Measurements from ENCODE around the gene OTUB2.

OTUB2 gene

DNA sequence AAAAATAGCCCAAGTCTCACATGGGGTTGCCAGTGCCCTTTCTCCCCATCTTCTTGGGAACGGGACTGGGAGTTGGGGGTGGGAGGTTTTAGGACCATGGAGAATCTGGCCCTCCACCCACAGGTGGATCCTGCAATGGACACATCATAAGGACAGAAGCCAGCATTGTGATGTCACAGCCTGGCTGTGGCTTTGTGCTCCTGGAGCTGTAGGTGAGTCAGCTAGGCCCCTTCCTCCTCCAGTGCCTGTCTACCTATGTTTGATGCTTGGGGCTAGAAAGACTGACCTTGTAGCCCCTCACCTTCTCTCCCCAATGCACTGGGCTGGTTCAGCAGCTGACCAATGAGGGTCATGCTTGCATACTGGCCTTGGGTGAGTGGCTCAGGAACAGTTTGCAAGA is 29.1 kb upstream of the OTUB2 start, which contains the start of gene CCDC197:
CCDC197 (plus strand) TSS at position 220 of the 400 bp plus-strand sequence. CDS start 831 bp downstream, outside the sequence.
- no peak for DNase-seq (ENCODE audit: low spot score)

DNA sequence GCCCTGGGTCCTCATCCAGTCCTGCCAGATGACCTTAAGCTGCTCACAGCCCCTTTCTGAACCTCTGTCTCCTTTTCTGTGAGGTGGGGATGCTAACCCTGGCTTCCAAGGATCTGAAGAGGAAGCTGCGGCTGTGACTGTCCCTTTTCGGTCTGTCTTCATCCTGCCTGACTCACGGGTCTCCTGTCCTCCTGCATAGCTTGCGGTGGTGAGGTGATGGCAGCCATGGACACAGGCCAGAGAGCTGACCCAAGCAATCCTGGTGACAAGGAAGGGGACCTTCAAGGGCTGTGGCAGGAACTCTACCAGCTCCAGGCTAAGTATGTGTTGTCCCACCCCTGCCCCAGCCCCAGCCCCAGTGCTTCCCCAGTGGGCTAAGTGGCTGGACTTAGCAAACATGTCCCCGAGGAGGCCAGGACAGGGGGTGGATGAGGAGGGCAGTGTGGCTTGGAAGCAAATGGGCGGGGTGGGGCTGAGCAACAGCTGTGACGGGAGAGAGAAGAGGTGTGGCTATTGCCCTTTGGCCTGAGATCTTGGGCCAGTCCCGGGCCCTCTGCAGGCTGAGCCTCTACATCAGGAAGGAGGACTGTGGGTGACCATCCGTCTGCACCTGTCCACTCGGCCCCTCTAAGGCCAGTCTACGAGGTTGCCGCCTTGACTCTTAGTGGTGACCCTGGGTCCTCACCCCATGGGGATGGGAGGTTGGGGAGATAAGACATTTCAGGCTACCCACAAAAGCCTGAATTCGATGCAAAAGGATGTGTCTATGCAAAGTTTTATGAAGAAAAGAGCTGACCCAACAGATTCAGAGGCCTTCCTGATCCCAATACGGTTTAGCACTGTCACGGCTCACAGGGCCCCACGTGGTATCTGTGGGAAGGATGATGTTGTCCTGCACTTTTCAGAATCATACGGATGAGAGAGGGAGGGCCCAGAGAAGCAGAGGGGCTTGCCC is 27.9 kb upstream of the OTUB2 start:
- no peak for DNase-seq (ENCODE audit: low spot score)

DNA sequence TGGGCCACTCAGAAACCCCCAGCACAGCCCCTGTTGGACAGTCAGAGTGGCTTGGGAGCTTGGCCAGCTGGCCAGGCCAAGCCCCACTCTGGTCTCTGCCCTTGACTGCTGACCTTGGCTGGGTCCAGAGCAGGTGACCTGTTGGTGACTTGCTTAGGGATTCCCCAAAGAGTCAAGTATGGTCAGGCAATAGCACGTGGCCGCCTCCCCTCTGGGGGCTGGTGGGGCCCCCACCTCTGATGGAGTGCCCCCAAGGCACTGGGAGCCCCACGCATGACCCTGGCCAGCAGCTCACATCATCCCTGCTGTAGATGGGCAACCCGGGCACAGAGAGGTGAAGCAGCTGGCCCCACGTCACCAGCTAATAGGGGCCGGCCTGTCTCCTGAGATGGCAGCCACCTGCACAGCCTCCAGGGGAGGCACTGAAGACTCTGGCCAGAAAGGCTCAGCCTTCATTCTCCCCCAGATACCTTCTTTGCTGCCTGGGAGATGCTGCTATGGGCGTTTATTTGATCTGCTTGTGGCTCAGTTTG is 27.2 kb upstream of the OTUB2 start:
- DNase-seq (ENCODE audit: low spot score) = no peak

DNA sequence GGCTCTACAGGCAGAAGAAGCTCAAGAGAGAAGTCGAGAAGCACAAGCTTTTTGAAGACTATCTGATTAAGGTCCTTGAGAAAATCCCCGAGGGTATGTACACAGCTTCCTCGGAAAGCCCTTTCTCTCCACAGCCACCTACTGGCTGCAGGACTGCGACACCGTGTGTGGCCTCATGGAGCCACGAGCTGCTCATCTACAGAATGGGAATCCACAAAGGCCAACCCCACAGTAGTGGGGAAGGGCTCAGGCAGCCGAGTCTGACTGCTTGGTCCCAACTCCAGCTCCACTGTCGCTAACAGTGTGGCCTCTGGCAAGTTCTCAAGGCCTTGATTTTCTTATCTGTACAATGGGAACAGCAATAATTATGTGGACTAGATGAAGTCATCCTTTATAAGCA is 26.6 kb upstream of the OTUB2 start:
- DNase-seq (ENCODE audit: low spot score) = no peak

DNA sequence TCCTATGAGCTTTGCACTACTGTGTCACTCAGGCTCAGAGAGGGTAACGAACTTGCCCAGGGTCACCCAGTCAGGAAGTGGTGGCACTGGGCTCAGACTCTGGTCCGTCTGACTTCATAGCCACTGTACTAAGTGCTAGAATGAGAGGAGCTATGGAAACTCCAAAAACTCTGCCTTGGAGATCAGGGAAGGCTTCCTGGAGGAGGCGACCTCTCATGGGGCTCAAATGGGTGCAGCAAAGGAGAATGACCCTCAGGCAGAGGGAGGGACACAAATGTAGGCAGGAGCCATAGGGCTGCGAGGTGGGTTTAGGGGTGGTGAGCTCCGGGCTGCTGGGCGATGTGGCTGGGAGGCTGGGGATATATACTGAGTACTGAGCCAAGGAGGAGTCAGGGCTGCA is 25.9 kb upstream of the OTUB2 start:
- DNase-seq (ENCODE audit: low spot score) = no peak

DNA sequence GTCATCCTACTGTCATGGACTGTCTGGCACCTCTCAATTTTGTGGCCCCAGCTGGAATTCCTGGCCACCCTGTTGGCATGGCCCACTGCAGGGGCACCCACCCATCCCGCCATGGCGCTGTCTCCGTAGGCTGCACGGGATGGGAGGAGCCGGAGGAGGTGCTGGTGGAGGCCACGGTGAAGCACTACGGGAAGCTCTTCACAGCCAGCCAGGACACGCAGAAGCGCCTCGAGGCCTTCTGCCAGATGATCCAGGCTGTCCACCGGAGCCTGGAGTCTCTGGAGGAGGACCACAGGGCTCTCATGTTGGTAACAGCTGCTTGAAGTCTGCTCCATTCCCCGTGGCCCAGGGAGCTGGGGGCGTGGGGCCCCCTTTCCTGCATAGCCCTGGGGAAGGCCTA is 25.1 kb upstream of the OTUB2 start:
- DNase-seq (ENCODE audit: low spot score) = no peak

DNA sequence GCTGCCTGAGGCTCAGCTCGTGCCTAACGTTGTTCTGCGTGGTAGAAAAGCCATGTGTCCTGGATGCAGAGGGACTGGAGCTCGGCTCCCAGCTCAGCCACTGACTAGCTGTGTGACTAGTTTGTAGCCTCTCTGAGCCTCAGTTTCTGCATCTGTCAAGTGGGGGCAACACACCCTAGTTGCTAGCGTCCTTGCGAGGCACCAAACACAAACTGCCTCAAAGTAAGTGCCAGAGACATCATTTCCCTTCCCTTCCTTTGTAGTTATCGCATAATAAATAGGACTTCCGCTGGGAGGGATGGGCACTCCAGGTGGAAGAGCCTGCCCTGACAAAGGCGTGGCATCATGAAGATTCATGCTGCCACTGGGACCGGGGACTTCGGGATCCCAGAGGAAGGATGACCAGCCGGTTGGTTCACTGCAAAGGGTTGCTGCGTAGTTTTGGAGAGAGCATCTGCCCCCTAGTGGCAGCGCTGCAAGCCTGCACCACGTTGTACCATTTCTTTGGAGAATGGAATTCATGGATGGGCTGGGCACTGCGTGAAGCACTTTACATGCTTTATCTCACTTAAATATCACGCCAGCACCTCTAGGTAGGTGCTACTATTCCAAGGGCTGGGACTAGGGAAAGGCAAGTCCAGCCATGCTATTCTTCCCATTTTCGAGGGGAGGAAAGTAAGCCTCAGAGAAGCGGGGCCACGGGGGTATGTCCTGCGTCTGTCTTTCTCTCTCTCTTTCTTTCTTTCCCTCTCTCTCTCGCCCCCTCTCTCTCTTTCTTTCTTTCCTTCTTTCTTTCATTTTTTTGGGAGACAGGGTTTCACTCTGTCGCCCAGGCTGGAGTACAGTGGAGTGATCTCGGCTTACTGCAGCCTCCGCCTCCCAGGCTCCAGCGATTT is 24.4 kb upstream of the OTUB2 start:
- peak; percentile 73 for DNase-seq (ENCODE audit: low spot score)

DNA sequence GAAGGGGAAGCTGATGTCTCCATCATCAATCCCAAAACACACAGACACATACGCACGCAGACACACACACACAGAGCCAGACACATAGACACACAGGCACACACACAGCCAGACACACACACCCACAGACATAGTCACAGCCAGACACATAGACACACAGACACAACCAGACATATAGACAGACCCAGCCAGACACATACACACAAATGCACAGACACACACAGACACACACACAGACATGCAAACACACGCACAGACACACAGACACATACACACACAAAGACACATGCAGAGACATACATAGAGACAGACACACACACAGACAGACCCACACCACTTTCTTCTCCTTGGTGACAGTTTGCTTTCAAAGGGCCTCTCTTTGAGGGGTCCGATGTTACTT is 22.7 kb upstream of the OTUB2 start:
- no peak for DNase-seq (ENCODE audit: low spot score)

DNA sequence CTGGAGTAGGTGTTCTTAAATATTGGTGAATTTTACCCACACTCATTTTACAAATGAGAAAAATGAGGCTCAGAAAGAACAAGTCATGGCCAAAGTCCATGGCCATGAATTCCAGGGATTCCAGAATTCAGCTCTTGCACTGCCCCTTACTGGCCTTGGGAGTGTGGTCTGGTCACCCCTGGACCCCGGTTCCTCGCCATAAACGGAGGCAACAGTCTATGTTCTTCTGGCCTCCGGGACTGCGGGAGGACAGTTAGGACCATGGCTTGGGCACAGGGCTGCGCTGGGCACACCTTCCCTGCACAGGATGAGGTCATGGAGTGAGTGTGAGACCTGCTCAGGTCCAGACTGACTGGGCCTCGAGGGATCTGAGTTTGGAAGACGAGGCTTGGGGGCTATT is 22.1 kb upstream of the OTUB2 start:
- DNase-seq (ENCODE audit: low spot score) = no peak

DNA sequence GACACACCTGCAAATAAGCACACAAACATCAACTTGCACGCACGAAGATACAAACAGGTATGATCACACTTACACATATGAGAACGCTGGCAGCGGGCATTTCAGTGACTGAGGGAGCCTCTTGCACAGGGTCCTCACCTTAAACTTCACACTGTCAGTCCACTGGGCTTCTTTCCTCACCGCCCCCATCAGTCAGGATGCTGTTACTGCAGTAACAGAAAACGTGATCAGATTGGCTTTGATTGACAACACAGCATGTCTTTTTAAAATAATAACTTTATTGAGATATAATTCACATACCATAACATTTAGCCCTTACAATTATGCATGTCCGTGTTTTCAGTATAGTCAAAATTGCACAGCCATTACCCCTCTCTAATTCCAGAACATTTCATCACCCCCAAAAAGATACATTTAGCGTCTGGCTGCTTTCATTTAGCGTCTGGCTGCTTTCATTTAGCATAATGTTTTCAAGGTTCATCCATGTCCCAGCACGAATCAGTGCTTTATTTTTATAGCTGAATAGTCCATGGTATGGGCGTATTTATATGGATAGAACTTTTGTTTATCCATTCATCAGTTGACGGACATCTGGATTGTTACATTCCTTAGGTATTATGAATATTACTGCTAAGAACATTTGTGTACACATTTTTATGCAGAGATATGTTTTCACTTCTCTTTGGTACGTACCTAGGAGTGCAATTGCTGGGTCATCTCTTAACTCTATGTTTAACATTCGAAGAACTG is 20.6 kb upstream of the OTUB2 start:
- no peak for DNase-seq (ENCODE audit: low spot score)

DNA sequence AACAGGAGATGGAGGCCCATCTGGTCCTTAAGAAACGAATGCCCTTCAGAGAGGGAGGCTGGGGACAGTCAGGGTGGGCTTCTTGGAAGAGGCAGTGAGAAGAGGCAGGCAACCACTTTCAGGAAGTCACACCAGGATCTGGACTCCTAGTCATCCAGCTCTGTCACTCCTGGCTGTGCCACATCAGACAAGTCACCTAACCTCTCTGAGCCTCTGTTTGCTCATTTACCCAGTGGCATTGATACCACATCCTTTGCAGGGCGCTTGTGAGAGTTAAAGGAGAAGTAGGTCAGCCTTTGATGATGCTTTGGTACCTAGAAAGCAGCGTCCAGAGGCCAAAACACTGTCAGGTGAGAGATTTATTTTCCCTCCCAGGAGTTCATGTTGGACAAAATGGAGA is 17.9 kb upstream of the OTUB2 start:
- no peak for DNase-seq (ENCODE audit: low spot score)

DNA sequence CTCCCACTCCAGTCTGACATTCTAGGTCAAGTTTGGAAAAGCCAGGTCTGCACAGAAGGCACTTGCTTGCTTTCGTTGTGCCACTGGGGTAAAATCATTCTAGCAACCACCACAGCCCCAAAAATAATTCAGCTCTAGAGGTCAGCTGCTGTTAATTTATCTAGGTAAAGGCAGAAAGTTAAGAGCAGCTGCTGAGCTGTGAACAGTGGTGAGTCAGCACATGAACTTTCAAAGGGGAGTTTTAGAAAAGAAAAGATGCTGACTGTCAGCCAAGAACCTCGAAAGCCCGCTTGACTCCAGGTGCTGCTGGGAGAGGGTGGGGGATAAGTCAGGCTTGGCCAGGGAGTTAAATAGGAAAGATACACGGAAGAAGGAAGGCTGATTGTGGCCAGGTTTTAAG is 16.4 kb upstream of the OTUB2 start:
- DNase-seq (ENCODE audit: low spot score) = no peak

DNA sequence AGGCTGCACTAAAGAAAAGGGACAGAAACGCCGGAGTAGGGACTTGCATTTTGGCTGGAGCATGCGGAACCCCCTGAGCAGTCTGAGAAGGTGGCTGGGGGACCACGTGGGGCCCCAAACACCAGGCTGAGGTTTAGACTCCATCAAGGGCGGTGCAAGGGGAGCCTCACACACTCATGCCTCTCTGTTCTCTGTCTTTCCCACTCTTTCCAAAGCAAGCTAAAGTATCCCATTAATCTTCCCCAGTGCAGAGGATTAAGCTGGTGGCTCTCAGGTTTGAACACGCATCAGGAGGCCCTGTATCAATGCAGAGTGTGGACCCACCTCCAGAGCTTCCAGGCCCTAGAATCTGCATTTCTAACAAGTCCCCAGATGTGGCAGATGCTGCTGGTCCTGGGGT is 15.5 kb upstream of the OTUB2 start:
- no peak for DNase-seq (ENCODE audit: low spot score)

DNA sequence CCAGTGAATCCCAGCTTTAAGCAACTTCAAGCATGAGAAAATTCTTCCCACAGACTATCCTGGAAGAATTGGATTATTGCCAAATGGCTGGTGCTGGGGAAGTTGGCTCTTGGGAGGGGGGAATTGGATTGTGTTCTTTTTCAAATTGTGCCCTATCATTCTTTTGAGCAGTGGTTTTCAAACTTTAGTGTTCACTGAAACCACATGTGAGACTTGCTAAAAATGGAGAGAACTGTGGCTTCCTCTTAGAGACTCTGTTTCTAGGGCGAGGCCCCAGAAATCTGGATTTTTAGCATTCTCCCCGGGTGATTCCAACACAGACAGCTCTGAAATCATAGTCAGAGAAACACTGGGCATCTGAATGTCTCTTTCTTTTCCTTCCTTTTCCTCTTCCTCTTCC is 14.3 kb upstream of the OTUB2 start:
- peak; percentile 18 for DNase-seq (ENCODE audit: low spot score)

DNA sequence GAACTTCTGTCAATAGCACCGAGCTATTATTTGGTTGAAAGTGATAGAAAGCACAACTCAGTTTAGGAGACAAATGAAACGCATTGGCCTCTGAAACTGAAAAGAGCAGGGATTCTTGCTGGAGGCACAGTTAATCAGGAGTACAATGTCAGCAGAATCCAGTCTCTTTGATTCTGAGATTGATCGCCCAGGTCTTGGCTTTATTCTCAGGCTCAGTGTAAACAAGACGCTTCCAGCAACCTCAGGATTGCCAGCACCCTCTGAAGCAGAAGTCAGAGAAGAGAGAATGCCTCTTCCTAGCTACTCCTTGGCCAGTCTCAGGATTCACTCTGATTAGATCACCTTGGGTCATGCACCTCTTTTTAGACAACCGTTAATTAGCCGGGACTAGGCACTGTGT is 11.8 kb upstream of the OTUB2 start:
- no peak for DNase-seq (ENCODE audit: low spot score)

DNA sequence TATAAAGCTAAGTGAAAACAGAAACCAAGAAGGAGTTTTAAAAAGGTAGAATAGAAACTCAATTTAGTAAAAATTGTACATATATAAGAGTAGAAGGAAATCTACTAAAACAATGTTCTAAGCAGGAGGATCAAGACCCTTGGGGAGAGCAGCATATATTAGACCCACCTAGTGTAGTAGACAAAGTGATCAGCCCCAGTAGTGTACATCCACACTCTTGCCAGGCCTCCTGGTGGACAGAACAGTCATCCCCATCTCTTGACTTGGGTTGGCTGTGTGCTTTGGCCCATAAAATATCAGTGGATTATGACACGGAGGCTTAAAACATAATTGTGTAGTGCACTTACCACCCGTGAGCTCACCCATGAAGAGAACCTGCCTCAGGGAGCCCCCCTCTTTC is 10.9 kb upstream of the OTUB2 start:
- DNase-seq (ENCODE audit: low spot score) = no peak

DNA sequence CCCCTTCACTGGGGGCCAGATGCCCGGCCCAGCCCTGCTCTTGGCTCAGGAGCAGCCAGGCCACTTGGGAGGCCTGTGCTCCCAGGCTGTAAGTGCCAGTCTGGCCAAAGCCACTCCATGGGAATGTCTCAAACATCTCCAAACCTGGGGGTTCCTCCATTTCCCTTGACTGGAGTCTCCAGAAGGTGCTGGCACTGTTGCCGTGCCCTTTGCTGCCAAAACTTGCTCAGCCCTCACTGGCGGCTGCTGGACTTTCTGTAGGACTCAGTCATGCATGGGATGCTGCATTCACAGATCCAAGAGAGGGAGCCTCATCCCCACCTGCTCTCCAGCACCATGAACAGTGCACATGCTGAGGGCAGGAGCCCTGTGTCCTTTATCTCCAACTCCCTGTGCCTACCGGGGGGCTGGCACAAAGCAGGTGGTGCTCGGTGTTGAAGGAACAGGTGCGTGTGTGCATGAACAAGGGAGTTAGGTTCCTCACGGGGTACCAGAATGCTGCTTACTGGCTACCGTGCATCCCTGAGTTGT is 9.6 kb upstream of the OTUB2 start:
- DNase-seq (ENCODE audit: low spot score) = no peak

DNA sequence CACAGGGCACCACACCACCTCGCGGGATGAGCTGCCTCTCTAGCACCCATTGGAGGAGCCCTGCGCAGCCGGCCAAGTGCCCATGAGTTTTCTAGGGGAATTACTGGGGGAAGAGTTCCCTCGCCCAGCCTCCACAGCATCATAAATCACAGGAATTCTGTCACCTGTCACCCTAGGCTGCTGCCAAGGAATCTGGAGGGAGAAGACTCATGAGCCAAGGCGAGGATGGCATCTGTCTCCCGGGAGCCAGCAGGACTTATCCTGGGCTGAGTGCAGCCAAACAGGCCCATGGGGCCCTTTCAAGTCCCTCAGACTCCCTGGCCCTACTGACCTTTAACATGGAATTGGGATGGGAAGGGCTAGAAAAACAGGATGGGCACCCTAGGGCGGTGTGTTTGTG is 7.8 kb upstream of the OTUB2 start:
- no peak for DNase-seq (ENCODE audit: low spot score)

DNA sequence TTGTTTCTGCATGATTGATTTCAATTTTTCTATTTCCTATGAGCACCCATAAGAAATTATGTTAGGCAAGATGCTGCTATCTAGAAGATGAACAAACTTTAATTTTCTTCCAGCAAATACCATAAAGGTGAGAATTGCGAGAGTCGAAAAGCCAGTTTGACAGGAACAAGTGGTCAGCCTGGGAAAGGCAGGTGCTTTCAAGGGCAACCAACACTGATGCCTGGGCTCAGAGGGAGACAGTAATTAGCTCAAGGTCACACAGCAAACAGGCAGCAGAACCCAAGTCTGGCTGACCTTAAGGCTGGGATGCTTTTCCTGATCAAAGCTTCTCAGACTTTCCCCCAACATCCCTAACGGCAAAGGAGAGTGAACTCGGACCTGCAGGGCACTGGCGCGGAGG is 6.8 kb upstream of the OTUB2 start:
- no peak for DNase-seq (ENCODE audit: low spot score)

DNA sequence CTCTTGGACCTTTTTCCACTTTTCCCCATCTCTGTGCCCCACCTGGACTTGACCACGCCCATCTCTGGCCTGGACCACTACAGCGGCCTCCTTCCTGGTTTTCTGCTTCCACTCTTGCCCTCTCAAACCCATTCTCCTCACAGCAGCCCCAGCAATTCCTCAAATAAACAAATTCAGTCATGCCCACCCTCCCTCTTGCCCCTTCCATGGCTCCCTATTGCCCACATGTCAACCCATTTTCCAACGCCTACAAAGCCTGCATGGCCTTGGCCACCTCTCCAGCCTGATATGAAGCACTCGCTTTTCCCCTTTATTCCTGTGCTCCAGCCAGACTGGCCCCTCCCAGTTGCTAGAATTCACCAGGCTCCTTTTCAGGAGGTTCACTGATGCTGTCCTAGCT is 5.9 kb upstream of the OTUB2 start:
- DNase-seq (ENCODE audit: low spot score) = no peak

DNA sequence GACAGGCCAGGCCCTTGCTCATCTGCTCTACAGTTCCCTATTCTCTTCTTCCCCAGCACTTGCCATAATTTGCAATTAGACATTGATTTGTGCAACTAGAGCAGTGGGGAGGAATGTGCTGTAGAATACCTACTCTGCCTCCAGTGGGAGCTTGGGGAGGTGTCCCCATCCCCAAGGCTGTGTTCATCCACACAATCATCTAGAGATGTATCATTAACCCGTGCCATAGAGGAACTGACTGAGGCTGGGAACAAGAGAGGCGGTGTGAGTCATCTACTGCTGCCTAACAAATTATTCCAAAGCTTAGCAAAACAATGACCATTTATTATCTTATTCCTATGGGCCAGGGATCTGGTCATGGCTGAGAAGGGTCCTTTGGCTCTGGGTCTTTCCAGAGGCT is 5.1 kb upstream of the OTUB2 start:
- no peak for DNase-seq (ENCODE audit: low spot score)

Measured in LoVo (cell line).